Ishikawa (cell line): ENCODE measurements around the gene SLC23A2.

Experiments
- CEBPB ChIP-seq: IDR thresholded peaks from 2 replicates; pipeline ENCODE4 v1.6.1; 2012
- CREB1 ChIP-seq: IDR thresholded peaks from 2 replicates; pipeline ENCODE4 v1.6.1; 2012; ENCODE audit warnings: low read depth
- EGR1 ChIP-seq: IDR thresholded peaks from 2 replicates; pipeline ENCODE4 v1.6.1; 2012
- EP300 ChIP-seq: IDR thresholded peaks from 2 replicates; pipeline ENCODE4 v1.6.1; 2012; ENCODE audit warnings: borderline replicate concordance
- FOXM1 ChIP-seq: IDR thresholded peaks from 2 replicates; pipeline ENCODE4 v1.6.1; 2012; ENCODE audit warnings: low read depth, borderline replicate concordance
- MAX ChIP-seq: IDR thresholded peaks from 2 replicates; pipeline ENCODE4 v1.6.1; 2012
- NFIC ChIP-seq: IDR thresholded peaks from 2 replicates; pipeline ENCODE4 v1.6.1; 2012
- RAD21 ChIP-seq: IDR thresholded peaks from 2 replicates; pipeline ENCODE4 v1.6.1; 2012; ENCODE audit warnings: low read depth
- REST ChIP-seq: IDR thresholded peaks from 2 replicates; pipeline ENCODE4 v1.6.1; 2012; ENCODE audit warnings: low read depth, mild to moderate bottlenecking
- TAF1 ChIP-seq: IDR thresholded peaks from 2 replicates; pipeline ENCODE4 v1.6.1; 2012; ENCODE audit warnings: low read depth, mild to moderate bottlenecking
- TCF12 ChIP-seq: IDR thresholded peaks from 2 replicates; pipeline ENCODE4 v1.6.1; 2012; ENCODE audit warnings: low read depth
- TEAD4 ChIP-seq: IDR thresholded peaks from 2 replicates; pipeline ENCODE4 v1.6.1; 2012
- USF1 ChIP-seq: IDR thresholded peaks from 2 replicates; pipeline ENCODE4 v1.6.1; 2012
- YY1 ChIP-seq: IDR thresholded peaks from 2 replicates; pipeline ENCODE4 v1.6.1; 2012; ENCODE audit warnings: low read depth
- ZBTB7A ChIP-seq: IDR thresholded peaks from 2 replicates; pipeline ENCODE4 v1.6.1; 2012; ENCODE audit warnings: low read depth

The SLC23A2 gene

GRCh38 chr20:4885877-4886276 is 115.4 kb downstream of the SLC23A2 start:
- TF ChIP-seq TCF12 = no peak
- no peak for TF ChIP-seq REST
- TF ChIP-seq TAF1 = no peak
- no peak for TF ChIP-seq TEAD4
- TF ChIP-seq CEBPB = no peak
- TF ChIP-seq USF1 = no peak
- no peak for TF ChIP-seq YY1
- no peak for TF ChIP-seq EP300
- no peak for TF ChIP-seq NFIC
- no peak for TF ChIP-seq FOXM1

- TF ChIP-seq USF1 (no peak), REST (no peak), ZBTB7A (no peak), TAF1 (no peak), MAX (no peak), RAD21 (no peak), YY1 (no peak), EP300 (no peak)
Observed at GRCh38 chr20:4883546-4883945, 117.8 kb downstream of the SLC23A2 start.

GRCh38 chr20:4883051-4883450 is 118.3 kb downstream of the SLC23A2 start:
- TF ChIP-seq EGR1 = no peak
- TF ChIP-seq CREB1 = no peak
- TF ChIP-seq FOXM1 = no peak
- no peak for TF ChIP-seq USF1
- TF ChIP-seq CEBPB = no peak
- TF ChIP-seq TCF12 = no peak
- no peak for TF ChIP-seq TAF1
- no peak for TF ChIP-seq MAX
- TF ChIP-seq TEAD4 = no peak
- no peak for TF ChIP-seq ZBTB7A
- TF ChIP-seq YY1 = no peak
- no peak for TF ChIP-seq RAD21
- no peak for TF ChIP-seq NFIC
- no peak for TF ChIP-seq REST
- no peak for TF ChIP-seq EP300

DNA sequence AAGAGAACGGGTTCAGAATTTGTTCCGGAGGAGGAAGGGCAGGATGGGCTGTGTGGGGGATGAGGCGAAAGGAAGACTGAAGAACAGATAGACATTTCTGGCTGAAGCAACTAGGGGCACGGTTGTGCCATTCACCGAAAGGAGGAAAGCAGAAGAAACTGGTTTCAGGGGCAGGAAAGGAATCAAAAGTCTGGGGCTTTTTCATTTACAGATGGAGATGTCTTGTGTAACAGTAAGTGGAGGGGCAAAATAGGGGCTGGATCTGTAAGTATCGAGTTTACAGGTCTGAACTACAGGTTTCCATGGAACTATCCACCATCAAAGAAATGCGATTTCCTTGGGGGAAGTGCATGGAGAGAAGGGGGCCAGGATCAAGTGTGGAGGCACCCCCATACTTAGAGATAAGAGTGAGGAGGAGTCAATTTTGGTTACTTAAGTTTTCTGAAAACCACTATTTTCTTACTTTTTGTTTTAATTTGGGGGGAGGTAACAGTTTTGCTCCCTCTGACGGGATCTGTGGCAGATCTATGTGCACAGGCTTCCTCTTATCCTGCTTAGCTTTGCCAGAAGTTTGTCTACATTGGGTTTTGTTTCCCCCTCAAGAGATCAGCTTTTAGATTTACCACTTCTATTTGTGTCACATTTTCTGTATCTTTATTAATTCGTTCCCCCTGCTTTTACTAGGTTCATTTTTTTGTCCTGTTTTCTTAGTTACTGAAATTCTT is 120.1 kb downstream of the SLC23A2 start:
- TF ChIP-seq USF1 (no peak), CEBPB (no peak), TEAD4 (no peak), TCF12 (no peak), ZBTB7A (no peak), TAF1 (no peak), YY1 (no peak), MAX (no peak), NFIC (no peak), EP300 (no peak), RAD21 (no peak), CREB1 (no peak), EGR1 (no peak), REST (no peak), FOXM1 (no peak)
